Panc1 (cell line): Measurements from ENCODE around the gene GABRE. TPM values are rescaled to one million over a fixed set of nuclear protein-coding genes. Genes with fewer than 3 reads are reported as not detected.

Source experiments
- ATAC-seq: fragments of 200-7000 bp; cut with Tn5 transposase; 2 replicates; pipeline ENCODE4 v1.9.1; 2020; ENCODE audit warnings: mild to moderate bottlenecking, moderate library complexity
- BruUV-seq: library from RNA; stranded (reverse); fragments of 400-500 nt; replicated peaks from 2 replicates; lab custom pipeline; 2021; lab: Mats Ljungman, UMichigan
- CTCF ChIA-PET: fragments of 300-600 bp; sonication (Branson Sonifier 250); formaldehyde crosslinking; loops from one replicate; lab custom pipeline; 2022; ENCODE audit warnings: antibody characterized with exemption; lab: Charles Lee
- POLR2A ChIA-PET: fragments of 300-600 bp; sonication (Branson Sonifier 250); formaldehyde crosslinking; loops from one replicate; lab custom pipeline; 2022; ENCODE audit warnings: antibody characterized with exemption; lab: Charles Lee
- DNase-seq: peaks from one replicate; pipeline ENCODE4 v3.0.0-alpha.2; 2010; ENCODE audit warnings: low read depth, low spot score
- H3K27ac ChIP-seq: 2 replicates; pipeline ENCODE4 v1.5.1; 2011; ENCODE audit warnings: mild to moderate bottlenecking, low read length, inconsistent platforms
- H3K27me3 ChIP-seq: fragments of 200-500 bp; sonication (Bioruptor generic); 2 replicates; pipeline ENCODE4 v1.6.0; 2014; ENCODE audit warnings: low read length, inconsistent platforms; ENCODE audit not compliant: control insufficient read depth, insufficient read depth
- H3K36me3 ChIP-seq: fragments of 200-500 bp; sonication (Bioruptor generic); 2 replicates; pipeline ENCODE4 v1.5.1; 2014; ENCODE audit warnings: inconsistent platforms, mild to moderate bottlenecking, low read length, moderate library complexity; ENCODE audit not compliant: control insufficient read depth, insufficient read depth
- H3K4me1 ChIP-seq: 2 replicates; pipeline ENCODE4 v1.5.1; 2011; ENCODE audit warnings: inconsistent platforms, mild to moderate bottlenecking, low read length, moderate library complexity; ENCODE audit not compliant: control insufficient read depth, insufficient read depth
- H3K4me3 ChIP-seq, 2 experiments: 2 replicates each; pipeline ENCODE4 v1.5.1; 2011 to 2012; ENCODE audit warnings: low read depth in 2 of 2, low read length in 2 of 2, mild to moderate bottlenecking in 2 of 2, inconsistent platforms in 1 of 2, moderate library complexity in 1 of 2
- H3K9me3 ChIP-seq: fragments of 200-500 bp; sonication (Bioruptor generic); 2 replicates; pipeline ENCODE4 v1.5.1; 2014; ENCODE audit warnings: low read depth, mild to moderate bottlenecking, inconsistent platforms, low read length, moderate library complexity; ENCODE audit not compliant: control insufficient read depth, insufficient read depth
- POLR2AphosphoS5 ChIP-seq: IDR thresholded peaks from 2 replicates; pipeline ENCODE4 v1.6.1; 2012; ENCODE audit warnings: mild to moderate bottlenecking, low read depth, low read length, moderate library complexity
- SIN3A ChIP-seq: IDR thresholded peaks from 2 replicates; pipeline ENCODE4 v1.6.1; 2012; ENCODE audit warnings: low read depth, mild to moderate bottlenecking, low read length, moderate library complexity, borderline replicate concordance; ENCODE audit not compliant: insufficient read depth
- TCF7L2 ChIP-seq: IDR thresholded peaks from 2 replicates; pipeline ENCODE4 v1.6.1; 2011; ENCODE audit warnings: mild to moderate bottlenecking, low read depth, low read length, inconsistent platforms
- in situ Hi-C: cut with HindIII; loops from 2 replicates; pipeline ENCODE4 v1.10.0; 2016; ENCODE audit warnings: low sequenced_read_pairs, low pct_unique_long_range_greater_than_20kb
- intact Hi-C: fragments of 100-400 bp; cut with micrococcal nuclease; formaldehyde crosslinking; loops from one replicate; pipeline ENCODE4 v1.10.0; 2022; ENCODE audit not compliant: unreplicated experiment
- total RNA-seq: library from RNA; stranded (reverse); gene quantifications from one replicate; pipeline ENCODE4 v1.2.1, GENCODE V29; 2021; ENCODE audit not compliant: unreplicated experiment
- TF ChIP-seq, protein P1 (sequence below), 2 experiments: IDR thresholded peaks; 2 replicates each; pipeline ENCODE4 v1.6.1; 2011 to 2012; ENCODE audit warnings: low read depth in 2 of 2, control low read depth in 1 of 2, low read length in 1 of 2, mild to moderate bottlenecking in 1 of 2, moderate library complexity in 1 of 2; ENCODE audit not compliant: insufficient read depth in 1 of 2
- TF ChIP-seq, protein P2 (sequence below): fragments of 450-650 bp; IDR thresholded peaks from 2 replicates; pipeline ENCODE4 v1.5.1; 2017; ENCODE audit warnings: mild to moderate bottlenecking

Gene GABRE
- total RNA-seq, 1 experiment from 2014 or later: 0.18 TPM

DNA sequence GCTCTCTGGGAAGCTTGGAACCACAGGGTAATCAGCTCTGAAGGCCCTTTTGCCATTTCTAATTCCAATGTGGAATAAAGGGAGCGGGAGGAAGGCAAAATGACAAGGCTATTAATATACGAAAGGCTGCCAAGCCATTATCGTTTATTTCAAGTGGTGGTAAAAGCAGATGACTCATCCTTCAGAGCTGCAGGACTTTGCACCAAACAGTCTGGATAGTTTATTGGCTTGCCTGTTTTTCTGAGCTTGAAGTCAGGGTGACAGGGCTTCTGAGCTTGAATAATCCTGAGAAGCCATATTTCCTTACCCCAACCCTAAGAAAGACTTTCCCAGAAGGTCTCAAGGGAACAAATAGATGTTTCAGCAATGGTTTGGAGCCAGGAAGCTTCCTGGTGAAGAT, 7.7 kb upstream of the GABRE start:
- no peak overlapping the region for H3K4me3 ChIP-seq
- POLR2A ChIA-PET: no interaction called here
- in situ Hi-C loops: no loop called here
- H3K4me1 ChIP-seq: no peaks in the 10 kb centered on the region
- H3K27ac ChIP-seq: no peak overlapping the region
- no TSS peak for BruUV-seq
- TF ChIP-seq POLR2AphosphoS5: no peak
- TF ChIP-seq SIN3A: no peak
- TF ChIP-seq, protein P1, sequence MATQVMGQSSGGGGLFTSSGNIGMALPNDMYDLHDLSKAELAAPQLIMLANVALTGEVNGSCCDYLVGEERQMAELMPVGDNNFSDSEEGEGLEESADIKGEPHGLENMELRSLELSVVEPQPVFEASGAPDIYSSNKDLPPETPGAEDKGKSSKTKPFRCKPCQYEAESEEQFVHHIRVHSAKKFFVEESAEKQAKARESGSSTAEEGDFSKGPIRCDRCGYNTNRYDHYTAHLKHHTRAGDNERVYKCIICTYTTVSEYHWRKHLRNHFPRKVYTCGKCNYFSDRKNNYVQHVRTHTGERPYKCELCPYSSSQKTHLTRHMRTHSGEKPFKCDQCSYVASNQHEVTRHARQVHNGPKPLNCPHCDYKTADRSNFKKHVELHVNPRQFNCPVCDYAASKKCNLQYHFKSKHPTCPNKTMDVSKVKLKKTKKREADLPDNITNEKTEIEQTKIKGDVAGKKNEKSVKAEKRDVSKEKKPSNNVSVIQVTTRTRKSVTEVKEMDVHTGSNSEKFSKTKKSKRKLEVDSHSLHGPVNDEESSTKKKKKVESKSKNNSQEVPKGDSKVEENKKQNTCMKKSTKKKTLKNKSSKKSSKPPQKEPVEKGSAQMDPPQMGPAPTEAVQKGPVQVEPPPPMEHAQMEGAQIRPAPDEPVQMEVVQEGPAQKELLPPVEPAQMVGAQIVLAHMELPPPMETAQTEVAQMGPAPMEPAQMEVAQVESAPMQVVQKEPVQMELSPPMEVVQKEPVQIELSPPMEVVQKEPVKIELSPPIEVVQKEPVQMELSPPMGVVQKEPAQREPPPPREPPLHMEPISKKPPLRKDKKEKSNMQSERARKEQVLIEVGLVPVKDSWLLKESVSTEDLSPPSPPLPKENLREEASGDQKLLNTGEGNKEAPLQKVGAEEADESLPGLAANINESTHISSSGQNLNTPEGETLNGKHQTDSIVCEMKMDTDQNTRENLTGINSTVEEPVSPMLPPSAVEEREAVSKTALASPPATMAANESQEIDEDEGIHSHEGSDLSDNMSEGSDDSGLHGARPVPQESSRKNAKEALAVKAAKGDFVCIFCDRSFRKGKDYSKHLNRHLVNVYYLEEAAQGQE (IDR thresholded peaks at IDR 0.05; ENCODE audit: insufficient read depth in 1 of 2, low read depth in 2 of 2, low read length in 1 of 2): no peak
- TF ChIP-seq, protein P2, sequence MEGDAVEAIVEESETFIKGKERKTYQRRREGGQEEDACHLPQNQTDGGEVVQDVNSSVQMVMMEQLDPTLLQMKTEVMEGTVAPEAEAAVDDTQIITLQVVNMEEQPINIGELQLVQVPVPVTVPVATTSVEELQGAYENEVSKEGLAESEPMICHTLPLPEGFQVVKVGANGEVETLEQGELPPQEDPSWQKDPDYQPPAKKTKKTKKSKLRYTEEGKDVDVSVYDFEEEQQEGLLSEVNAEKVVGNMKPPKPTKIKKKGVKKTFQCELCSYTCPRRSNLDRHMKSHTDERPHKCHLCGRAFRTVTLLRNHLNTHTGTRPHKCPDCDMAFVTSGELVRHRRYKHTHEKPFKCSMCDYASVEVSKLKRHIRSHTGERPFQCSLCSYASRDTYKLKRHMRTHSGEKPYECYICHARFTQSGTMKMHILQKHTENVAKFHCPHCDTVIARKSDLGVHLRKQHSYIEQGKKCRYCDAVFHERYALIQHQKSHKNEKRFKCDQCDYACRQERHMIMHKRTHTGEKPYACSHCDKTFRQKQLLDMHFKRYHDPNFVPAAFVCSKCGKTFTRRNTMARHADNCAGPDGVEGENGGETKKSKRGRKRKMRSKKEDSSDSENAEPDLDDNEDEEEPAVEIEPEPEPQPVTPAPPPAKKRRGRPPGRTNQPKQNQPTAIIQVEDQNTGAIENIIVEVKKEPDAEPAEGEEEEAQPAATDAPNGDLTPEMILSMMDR: no peak
- no peak for TF ChIP-seq TCF7L2
- CTCF ChIA-PET: no interaction called here
- no peaks in the 10 kb centered on the region for H3K27me3 ChIP-seq
- no peaks in the 10 kb centered on the region for H3K9me3 ChIP-seq
- DNase-seq (no peak), ATAC-seq (no peak)
- intact Hi-C loops: no loop called here
- no peaks in the 10 kb centered on the region for H3K36me3 ChIP-seq

DNA sequence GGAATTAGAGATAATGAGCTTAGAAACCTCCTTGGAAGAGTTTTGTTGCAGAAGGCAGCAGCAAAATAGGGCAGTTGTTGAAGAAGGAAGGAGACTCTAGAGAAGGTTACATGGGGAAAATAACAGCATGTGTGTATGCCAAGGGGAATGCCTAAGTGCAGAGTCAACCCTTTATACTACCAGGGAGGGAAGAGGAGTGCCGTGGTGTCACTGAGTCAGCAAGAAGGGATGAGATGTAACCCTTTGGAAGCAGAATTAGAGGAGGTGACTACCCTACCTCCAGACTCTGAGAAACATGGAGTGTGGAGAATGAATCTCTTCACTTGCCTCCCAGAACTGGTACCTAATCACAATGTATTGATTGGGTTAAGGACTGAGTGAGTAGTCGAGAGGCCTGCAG, 6.7 kb upstream of the GABRE start:
- no TSS peak for BruUV-seq
- ATAC-seq: no peak
- no peaks in the 10 kb centered on the region for H3K36me3 ChIP-seq
- no peak overlapping the region for H3K4me3 ChIP-seq
- H3K9me3 ChIP-seq: no peaks in the 10 kb centered on the region
- ChIA-PET POLR2A (no interaction called here), CTCF (no interaction called here)
- no peak overlapping the region for H3K27ac ChIP-seq
- intact Hi-C loops: no loop called here
- H3K4me1 ChIP-seq: no peaks in the 10 kb centered on the region
- in situ Hi-C loops: no loop called here
- TF ChIP-seq POLR2AphosphoS5: no peak
- TF ChIP-seq, protein P1 (IDR thresholded peaks at IDR 0.05; ENCODE audit: insufficient read depth in 1 of 2, low read depth in 2 of 2, low read length in 1 of 2): no peak
- no peak for TF ChIP-seq TCF7L2
- TF ChIP-seq SIN3A: no peak
- TF ChIP-seq, protein P2: no peak
- DNase-seq: no peak
- H3K27me3 ChIP-seq: no peaks in the 10 kb centered on the region
